ENCODE data around the gene BHLHE40. TPM values are rescaled to one million over a fixed set of nuclear protein-coding genes. Genes with fewer than 3 reads are reported as not detected.
A peak's percentile ranks its signal among the peaks of the same experiment; 100 is the strongest.

BHLHE40 gene
- total and polyA plus RNA-seq, 2 of the 13 experiments (the other 11 are each of a cell fraction or from before 2014, with no cell fraction given): 1.8 to 51.0 TPM

GRCh38 chr3:4987538-4988296 is 8.5 kb downstream of the BHLHE40 start:
- peaks cover 18% of the 10 kb centered on the region for H4K20me1 ChIP-seq (ENCODE audit: insufficient read depth, low read length)
- peak overlapping the region; percentile 91 for H3K4me2 ChIP-seq (ENCODE audit: low read depth, low read length)
- ChIA-PET POLR2A (interaction anchor here (1.1 to 1.4 kb wide), 3 partner anchors 10 to 235 kb away, joined by 3 to 9 read pairs (median 3); no protein-coding TSS in a partner anchor), CTCF (ENCODE audit: low intra/inter-chr PET ratio, low total read pairs) (interaction anchor here (1.4 kb wide), 1 partner anchor 12 kb away, joined by 4 read pairs; no protein-coding TSS in a partner anchor)
- no peaks in the 10 kb centered on the region for H3K9me3 ChIP-seq (ENCODE audit: low read length)
- H3K9ac ChIP-seq (ENCODE audit: insufficient read depth, low read depth, low read length): no peak overlapping the region
- intact Hi-C loops (cut with micrococcal nuclease; ENCODE audit: unreplicated experiment): loop anchor here (2.0 to 10.0 kb wide), 2 partner anchors 39 to 197 kb away; partner anchors contain the start of gene EDEM1
- FAIRE-seq (no peak), ATAC-seq (no peak), DNase-seq (ENCODE audit: low spot score) (no peak)
- TF ChIP-seq FOSL1 (CRISPR knock-in tag; IDR thresholded peaks at IDR 0.05; ENCODE audit: borderline replicate concordance) (no peak), ZNF564 (CRISPR knock-in tag; IDR thresholded peaks at IDR 0.05) (no peak), KDM1A (CRISPR knock-in tag; IDR thresholded peaks at IDR 0.05) (peak; percentile 70; the same call in 1 of the 2 replicates), AKAP8 (CRISPR knock-in tag; IDR thresholded peaks at IDR 0.05) (no peak), CHD4 (IDR thresholded peaks at IDR 0.05; ENCODE audit: borderline replicate concordance, low read length) (peak; percentile 75; the same call in 1 of the 2 replicates), ZNF639 (CRISPR knock-in tag; conservative IDR thresholded peaks at IDR 0.05) (no peak), ZNF136 (CRISPR knock-in tag; IDR thresholded peaks at IDR 0.05; ENCODE audit: low read depth) (no peak), PAWR (CRISPR knock-in tag; IDR thresholded peaks at IDR 0.05; ENCODE audit: borderline replicate concordance) (no peak), CHCHD3 (CRISPR knock-in tag; IDR thresholded peaks at IDR 0.05) (no peak), ZKSCAN8 (CRISPR knock-in tag; IDR thresholded peaks at IDR 0.05; ENCODE audit: borderline replicate concordance) (no peak)
- peaks cover 8 to 17% of the 10 kb centered on the region in 2 experiments; a peak in 4 of 5 replicates for H3K36me3 ChIP-seq (replicated peaks in 1 of 2; ENCODE audit: control insufficient read depth in 1 of 2, insufficient read depth in 2 of 2, low read length in 2 of 2)
- no peak overlapping the region for H2AFZ ChIP-seq (ENCODE audit: low read length)
- no TSS peak for BruUV-seq (replicated peaks)
- H3K4me1 ChIP-seq (ENCODE audit: insufficient read depth, low read length): peaks cover 64% of the 10 kb centered on the region
- H3K27me3 ChIP-seq (ENCODE audit: control insufficient read depth in 1 of 2, insufficient read depth in 2 of 2, low read length in 2 of 2): no peaks in the 10 kb centered on the region
- H3K4me3 ChIP-seq (replicated peaks in 1 of 3; ENCODE audit: insufficient read depth in 1 of 3, low read depth in 2 of 3, low read length in 3 of 3): peak overlapping the region in 1 of 3 experiments; percentile 54; a peak in 1 of 6 replicates
- H3K27ac ChIP-seq (ENCODE audit: extremely low read length, insufficient read depth, low read length): peak overlapping the region; percentile 35
- 87% methylated on average over 6 of the region's 6 CpGs for WGBS (ENCODE audit: low lambda C conversion rate)
- H3K79me2 ChIP-seq (ENCODE audit: insufficient read depth, low read length): peaks cover 19% of the 10 kb centered on the region
- in situ Hi-C loops (cut with HindIII; ENCODE audit: extremely low pct_ligation_motif_present, low pct_unique_long_range_greater_than_20kb): no loop called here
